Hepatocyte (in vitro differentiated cells): ENCODE measurements around the gene ZNF37A. TPM values are rescaled to one million over a fixed set of nuclear protein-coding genes. Genes with fewer than 3 reads are reported as not detected.

Experiments used
- DNase-seq: peaks from one replicate; pipeline ENCODE4 v3.0.0-alpha.2; 2016; ENCODE audit warnings: low spot score
- H2AFZ ChIP-seq: fragments of 200-600 bp; sonication (generic); 2 replicates; pipeline ENCODE4 v1.6.0; 2016; ENCODE audit warnings: antibody characterized with exemption, mild to moderate bottlenecking
- H3K27ac ChIP-seq: fragments of 200-600 bp; sonication (generic); 2 replicates; pipeline ENCODE4 v1.5.1; 2016; ENCODE audit warnings: mild to moderate bottlenecking
- H3K27me3 ChIP-seq: fragments of 200-600 bp; sonication (generic); 2 replicates; pipeline ENCODE4 v1.6.1; 2016
- H3K36me3 ChIP-seq: fragments of 200-600 bp; sonication (generic); replicated peaks from 2 replicates; pipeline ENCODE4 v1.5.1; 2016; ENCODE audit warnings: low read depth; ENCODE audit not compliant: insufficient read depth
- H3K4me1 ChIP-seq: fragments of 200-600 bp; sonication (generic); 2 replicates; pipeline ENCODE4 v1.5.1; 2016; ENCODE audit warnings: mild to moderate bottlenecking, moderate library complexity; ENCODE audit not compliant: insufficient read depth
- H3K4me2 ChIP-seq: fragments of 200-600 bp; sonication (generic); 2 replicates; pipeline ENCODE4 v1.6.0; 2016
- H3K4me3 ChIP-seq: fragments of 200-600 bp; sonication (generic); 2 replicates; pipeline ENCODE4 v1.5.1; 2016; ENCODE audit warnings: mild to moderate bottlenecking
- H3K79me2 ChIP-seq: fragments of 200-600 bp; sonication (generic); 2 replicates; pipeline ENCODE4 v1.6.0; 2017; ENCODE audit warnings: mild to moderate bottlenecking
- H3K9me2 ChIP-seq: fragments of 200-600 bp; sonication (generic); replicated peaks from 2 replicates; pipeline ENCODE4 v1.6.0; 2017; ENCODE audit warnings: mild to moderate bottlenecking; ENCODE audit not compliant: insufficient read depth
- H3K9me3 ChIP-seq: fragments of 200-600 bp; sonication (generic); 2 replicates; pipeline ENCODE4 v1.5.1; 2016; ENCODE audit warnings: low read depth, mild to moderate bottlenecking
- H4K20me1 ChIP-seq: fragments of 200-600 bp; sonication (generic); 2 replicates; pipeline ENCODE4 v1.6.0; 2016; ENCODE audit warnings: mild to moderate bottlenecking; ENCODE audit not compliant: insufficient read depth, poor library complexity, severe bottlenecking
- CTCF ChIP-seq: fragments of 200-600 bp; sonication (generic); IDR thresholded peaks from 2 replicates; pipeline ENCODE4 v1.5.1; 2016; ENCODE audit warnings: antibody characterized with exemption, mild to moderate bottlenecking; ENCODE audit not compliant: poor library complexity
- EZH2 ChIP-seq: fragments of 200-600 bp; sonication (generic); IDR thresholded peaks from 2 replicates; pipeline ENCODE4 v1.6.1; 2016; ENCODE audit warnings: antibody characterized with exemption, mild to moderate bottlenecking, borderline replicate concordance
- EZH2phosphoT487 ChIP-seq: fragments of 200-600 bp; sonication (generic); IDR thresholded peaks from one replicate; pipeline ENCODE4 v1.6.1; 2018; ENCODE audit warnings: antibody characterized with exemption, mild to moderate bottlenecking, low read depth, moderate library complexity; ENCODE audit not compliant: unreplicated experiment, severe bottlenecking
- WGBS: methylation state at CpG from one replicate; pipeline ENCODE4 v1.1.6; 2016; ENCODE audit warnings: low lambda C conversion rate; ENCODE audit errors: missing lambda C conversion rate; 5-methylcytosine and 5-hydroxymethylcytosine counted together
- polyA plus RNA-seq: library from polyadenylated mRNA; unstranded; fragments of >200 nt; fragmentation: Nextera tagmentation; extraction: Ambion mirVana; gene quantifications from 2 replicates; pipeline ENCODE4 v1.2.1, GENCODE V29; 2016
- total RNA-seq: library from RNA; depleted of rRNA; stranded (reverse); fragments of >200 nt; gene quantifications from 2 replicates; pipeline ENCODE4 v1.2.3, GENCODE V29; 2014

ZNF37A gene
- total RNA-seq (4.3 and 6.0 TPM in 2 replicates), polyA plus RNA-seq (3.4 and 4.8 TPM in 2 replicates)

GRCh38 chr10:38094158-38094926 lies at the start of gene ZNF37A:
TSS of gene ZNF37A (plus strand) at chr10:38094337. CDS start at chr10:38096618, 2,281 bp downstream.
- no peaks in the 10 kb centered on the region for H3K4me1 ChIP-seq
- no peak for TF ChIP-seq EZH2phosphoT487
- TF ChIP-seq CTCF, result no peak
- TF ChIP-seq EZH2, result no peak

DNA sequence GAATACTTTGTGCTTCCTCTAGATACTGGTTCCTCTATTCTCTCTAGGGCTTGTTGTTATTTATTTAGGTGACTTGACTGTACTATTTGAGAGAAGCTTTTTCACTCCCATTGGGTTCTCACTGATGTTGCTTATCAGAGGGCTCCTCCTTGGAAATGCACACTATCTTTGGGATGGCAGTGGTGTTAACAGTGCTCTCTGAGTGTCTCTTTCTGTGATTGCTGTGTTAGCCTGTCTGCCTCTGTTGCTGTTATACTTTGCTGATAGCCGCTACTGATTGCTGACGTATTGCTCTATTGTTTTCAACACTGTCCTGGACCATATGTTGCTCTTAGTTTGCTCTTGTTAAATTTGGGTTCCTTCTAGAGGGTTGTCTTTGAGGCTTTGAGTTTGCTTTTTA lies 49.0 kb upstream of the ZNF37A start:
- no peaks in the 10 kb centered on the region for H3K9me2 ChIP-seq
- H3K79me2 ChIP-seq, result peaks cover 5% of the 10 kb centered on the region
- 100% methylated on average over 2 of the region's 2 CpGs for WGBS
- H3K36me3 ChIP-seq, result peaks cover 12% of the 10 kb centered on the region
- H3K27ac ChIP-seq, result no peak overlapping the region
- TF ChIP-seq EZH2phosphoT487 (no peak), CTCF (no peak), EZH2 (no peak)
- no peak overlapping the region for H2AFZ ChIP-seq
- DNase-seq, result no peak
- no peaks in the 10 kb centered on the region for H3K27me3 ChIP-seq
- no peak overlapping the region for H3K4me2 ChIP-seq
- H3K9me3 ChIP-seq, result peaks cover 11% of the 10 kb centered on the region
- H4K20me1 ChIP-seq, result no peaks in the 10 kb centered on the region
- no peak overlapping the region for H3K4me3 ChIP-seq
- H3K4me1 ChIP-seq, result no peaks in the 10 kb centered on the region

More at GRCh38 chr10:38094158-38094926, at the start of gene ZNF37A:
- DNase-seq, result peak; percentile 89
- no peaks in the 10 kb centered on the region for H4K20me1 ChIP-seq
- H2AFZ ChIP-seq, result peak within 1 kb of the TSS; percentile 90
- H3K4me2 ChIP-seq, result peak within 1 kb of the TSS; percentile 81
- no peaks in the 10 kb centered on the region for H3K79me2 ChIP-seq
- peak within 1 kb of the TSS; percentile 89 for H3K27ac ChIP-seq
- H3K4me3 ChIP-seq, result peak within 1 kb of the TSS; percentile 60
- H3K9me2 ChIP-seq, result no peaks in the 10 kb centered on the region
- H3K27me3 ChIP-seq, result no peaks in the 10 kb centered on the region
- WGBS, result 41% methylated on average over 42 of the region's 59 CpGs
- H3K9me3 ChIP-seq, result no peaks in the 10 kb centered on the region
- H3K36me3 ChIP-seq, result no peaks in the 10 kb centered on the region

- H3K4me3 ChIP-seq, result no peak overlapping the region
- 96% methylated on average over 1 of the region's 1 CpG for WGBS
- H3K79me2 ChIP-seq, result no peaks in the 10 kb centered on the region
- H3K27ac ChIP-seq, result no peak overlapping the region
- no peak overlapping the region for H2AFZ ChIP-seq
- no peaks in the 10 kb centered on the region for H3K27me3 ChIP-seq
- no peak for DNase-seq
- TF ChIP-seq CTCF, result no peak
- TF ChIP-seq EZH2, result no peak
- no peak for TF ChIP-seq EZH2phosphoT487
- H3K9me2 ChIP-seq, result no peaks in the 10 kb centered on the region
- H4K20me1 ChIP-seq, result no peaks in the 10 kb centered on the region
- no peaks in the 10 kb centered on the region for H3K4me1 ChIP-seq
- H3K4me2 ChIP-seq, result no peak overlapping the region
- peaks cover 20% of the 10 kb centered on the region for H3K36me3 ChIP-seq
- peaks cover 23% of the 10 kb centered on the region for H3K9me3 ChIP-seq
These were observed 46.5 kb upstream of the ZNF37A start for GRCh38 chr10:38047666-38048065.
